GM18498 (cell line): ENCODE results near the gene ADARB2.

Experiments used
- ATAC-seq: cut with Tn5 transposase; IDR thresholded peaks from one replicate; pipeline ENCODE4 v1.9.1; 2021; ENCODE audit warnings: mild to moderate bottlenecking, moderate library complexity; ENCODE audit not compliant: unreplicated experiment

The ADARB2 gene

GRCh38 chr10:1380088-1380671 is 357.1 kb downstream of the ADARB2 start:
- no peak for ATAC-seq

DNA sequence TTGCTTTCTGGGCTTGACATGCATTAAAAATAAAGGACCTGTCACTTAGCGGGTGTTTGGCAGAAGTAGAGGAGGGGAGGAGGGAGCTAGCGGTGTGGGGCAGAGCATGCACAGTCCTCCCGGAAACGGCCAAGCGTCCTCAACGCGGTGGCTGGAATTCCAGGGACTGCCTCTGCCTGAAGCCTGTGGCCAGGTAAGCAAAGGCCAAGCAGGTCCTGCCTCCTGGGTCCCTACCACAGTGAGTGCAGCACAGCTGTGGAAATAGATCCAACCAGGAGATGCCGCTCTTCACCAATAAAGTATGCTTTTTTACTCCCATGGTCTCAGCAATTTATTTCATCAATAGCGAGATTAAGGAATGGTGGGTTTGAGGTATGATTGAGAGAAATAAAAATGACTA is 357.7 kb downstream of the ADARB2 start:
- no peak for ATAC-seq

DNA sequence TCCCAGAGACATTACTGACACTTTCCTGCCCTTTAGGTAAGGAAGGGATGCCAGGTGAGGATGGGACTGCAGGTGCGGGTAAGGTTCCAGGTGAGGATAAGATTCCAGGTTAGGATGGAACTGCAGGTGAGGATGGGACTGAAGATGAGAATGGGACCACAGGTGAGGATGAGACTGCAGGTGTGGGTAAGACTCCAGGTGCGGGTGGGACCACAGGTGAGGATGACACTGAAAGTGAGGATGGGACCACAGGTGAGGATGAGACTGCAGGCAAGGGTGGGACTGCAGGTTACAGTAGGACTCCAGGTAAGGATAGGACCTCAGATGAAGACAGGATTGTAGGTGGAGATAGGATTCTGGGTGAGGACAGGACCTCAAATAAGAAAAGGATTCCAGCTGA is 358.9 kb downstream of the ADARB2 start:
- ATAC-seq = no peak

GRCh38 chr10:1377740-1378397 is 359.5 kb downstream of the ADARB2 start:
- ATAC-seq = no peak

GRCh38 chr10:1377231-1377630 is 360.1 kb downstream of the ADARB2 start:
- ATAC-seq = no peak

DNA sequence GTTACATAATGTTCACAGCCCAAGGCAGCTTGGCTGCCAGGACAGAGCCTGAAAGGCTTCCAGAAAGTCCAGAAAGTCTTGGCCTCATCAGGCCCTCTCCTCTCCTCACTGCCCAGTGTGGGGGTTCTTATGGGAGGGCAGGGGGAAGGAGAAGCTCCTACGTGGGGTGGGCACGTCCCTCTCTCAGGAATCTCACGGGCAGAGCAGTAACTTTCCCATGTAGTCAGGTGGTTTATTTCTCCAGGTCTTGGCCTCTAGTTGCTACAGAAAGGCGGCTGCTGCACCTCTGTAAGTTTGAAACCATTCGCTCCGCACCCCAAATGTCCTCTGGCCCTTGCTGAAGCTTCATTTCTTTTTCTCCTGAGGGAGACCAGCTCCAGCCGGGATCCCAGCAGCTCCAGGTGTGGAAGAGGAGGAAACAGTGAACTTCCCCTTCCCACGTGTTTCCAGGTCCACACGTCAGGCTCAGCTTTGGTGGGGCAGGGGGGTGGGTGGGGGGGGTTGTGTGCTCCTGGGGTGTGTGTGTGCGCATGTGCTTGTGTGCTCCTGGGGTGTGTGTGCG is 360.9 kb downstream of the ADARB2 start:
- no peak for ATAC-seq

DNA sequence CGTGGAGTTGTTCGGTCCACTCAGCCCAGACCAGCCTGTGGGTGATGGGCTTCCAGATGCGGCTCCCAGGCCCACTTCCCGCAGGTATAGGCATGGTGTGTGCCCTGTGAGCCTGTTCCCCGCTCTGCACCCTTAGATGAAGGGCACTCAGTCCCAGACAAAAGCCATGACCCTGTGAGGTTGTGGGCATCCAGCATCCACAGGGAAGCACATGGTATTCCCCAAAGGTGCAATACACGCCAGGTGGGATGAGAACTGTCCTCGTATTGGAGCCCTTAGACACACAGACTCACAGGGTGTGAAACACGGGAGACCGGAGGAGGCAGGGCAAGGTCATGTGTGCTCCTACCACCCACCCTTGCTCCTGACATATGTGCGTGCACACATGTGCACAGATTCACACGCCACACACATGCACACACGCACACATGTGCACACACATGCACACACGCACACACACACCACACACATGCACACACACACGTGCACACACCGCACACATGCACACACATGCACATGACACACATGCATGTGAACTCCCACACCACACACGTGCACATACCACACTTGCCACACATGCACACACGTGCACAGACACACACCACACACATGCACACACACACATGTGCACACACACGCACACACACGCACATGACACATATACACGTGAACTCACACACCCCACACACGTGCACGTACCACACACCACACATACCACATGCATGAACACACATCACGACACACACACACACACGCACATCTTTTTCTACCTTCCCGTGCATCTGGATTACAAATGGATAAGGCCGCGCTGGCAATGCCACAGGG is 361.8 kb downstream of the ADARB2 start:
- ATAC-seq = no peak

- ATAC-seq = no peak
These were observed 362.6 kb downstream of the ADARB2 start for GRCh38 chr10:1374511-1375345.

DNA sequence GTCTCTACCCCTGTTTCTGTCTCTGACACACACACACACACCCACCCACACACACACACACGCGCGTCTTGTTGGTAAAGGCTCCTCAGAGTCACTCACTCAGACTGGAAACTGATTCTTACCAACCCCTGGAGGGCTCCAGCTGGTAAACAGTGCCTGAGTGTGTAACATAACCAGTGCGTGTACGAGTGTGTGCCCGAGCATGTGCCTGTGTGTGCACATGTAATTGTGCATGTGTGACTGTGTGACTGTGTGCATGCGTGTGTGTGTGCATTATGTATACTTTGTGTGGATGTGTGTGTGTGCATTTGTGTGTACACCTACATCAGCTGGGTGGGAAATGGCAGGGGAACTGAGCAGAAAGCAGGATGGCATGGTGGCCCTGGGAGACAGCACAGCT is 364.0 kb downstream of the ADARB2 start:
- ATAC-seq = no peak

DNA sequence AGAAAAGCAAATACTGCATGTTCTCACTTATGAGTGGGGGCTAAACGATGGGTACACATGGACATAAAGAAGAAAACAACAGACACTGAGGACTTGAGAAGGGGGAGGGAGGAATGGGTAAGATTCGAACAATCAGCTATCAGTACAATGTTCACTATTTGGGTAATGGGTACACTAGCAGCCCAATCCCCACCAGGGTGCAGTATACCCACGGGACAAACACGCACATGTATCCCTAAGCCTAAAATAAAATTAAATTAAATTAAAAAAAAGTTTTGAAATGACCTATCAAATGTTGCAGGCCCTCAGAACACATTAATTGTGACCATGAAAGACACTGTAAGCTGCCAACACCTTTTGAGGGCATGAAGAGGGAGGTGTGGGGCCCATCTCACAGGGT is 365.1 kb downstream of the ADARB2 start:
- ATAC-seq = no peak

DNA sequence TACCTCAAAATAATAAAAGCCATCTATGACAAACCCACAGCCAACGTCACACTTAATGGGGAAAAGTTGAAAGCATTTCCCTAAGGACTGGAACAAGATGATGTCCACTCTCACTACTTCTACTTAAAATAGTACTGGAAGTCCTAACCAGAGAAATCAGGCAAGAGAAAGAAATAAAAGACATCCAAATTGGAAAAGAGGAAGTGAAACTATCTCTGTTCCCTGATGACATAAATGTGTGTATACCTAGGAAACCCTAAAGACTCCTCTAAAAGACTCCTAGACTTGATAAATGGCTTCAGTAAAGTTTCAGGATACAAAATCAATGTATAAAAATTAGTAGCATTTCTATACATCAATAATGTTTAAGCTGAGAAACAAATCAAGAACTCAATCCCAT is 367.0 kb downstream of the ADARB2 start:
- ATAC-seq = no peak

DNA sequence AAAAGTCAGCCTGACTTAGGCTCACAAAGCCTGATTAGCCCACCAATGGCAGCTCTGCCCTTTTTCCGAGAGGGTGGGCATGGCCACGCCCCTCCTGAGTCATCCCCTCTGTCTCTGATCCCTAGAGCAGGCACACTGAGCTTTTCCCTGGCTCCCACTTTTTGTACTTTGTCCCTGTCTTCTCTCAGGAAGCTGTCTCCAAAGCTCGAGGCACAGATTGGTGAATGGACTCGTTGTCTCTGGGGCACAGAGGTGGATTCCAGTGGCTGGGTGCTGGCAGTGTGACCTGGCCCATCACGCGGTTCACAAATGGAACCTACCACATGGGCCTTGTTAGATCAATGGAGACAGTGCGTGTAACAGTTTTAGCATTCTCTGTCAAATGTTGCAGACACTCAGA is 367.7 kb downstream of the ADARB2 start:
- no peak for ATAC-seq

- ATAC-seq = no peak
These were observed 368.1 kb downstream of the ADARB2 start for GRCh38 chr10:1369197-1369596.

- ATAC-seq = no peak
These were observed 368.5 kb downstream of the ADARB2 start for GRCh38 chr10:1368842-1369171.

GRCh38 chr10:1367938-1368841 is 369.1 kb downstream of the ADARB2 start:
- ATAC-seq = no peak

DNA sequence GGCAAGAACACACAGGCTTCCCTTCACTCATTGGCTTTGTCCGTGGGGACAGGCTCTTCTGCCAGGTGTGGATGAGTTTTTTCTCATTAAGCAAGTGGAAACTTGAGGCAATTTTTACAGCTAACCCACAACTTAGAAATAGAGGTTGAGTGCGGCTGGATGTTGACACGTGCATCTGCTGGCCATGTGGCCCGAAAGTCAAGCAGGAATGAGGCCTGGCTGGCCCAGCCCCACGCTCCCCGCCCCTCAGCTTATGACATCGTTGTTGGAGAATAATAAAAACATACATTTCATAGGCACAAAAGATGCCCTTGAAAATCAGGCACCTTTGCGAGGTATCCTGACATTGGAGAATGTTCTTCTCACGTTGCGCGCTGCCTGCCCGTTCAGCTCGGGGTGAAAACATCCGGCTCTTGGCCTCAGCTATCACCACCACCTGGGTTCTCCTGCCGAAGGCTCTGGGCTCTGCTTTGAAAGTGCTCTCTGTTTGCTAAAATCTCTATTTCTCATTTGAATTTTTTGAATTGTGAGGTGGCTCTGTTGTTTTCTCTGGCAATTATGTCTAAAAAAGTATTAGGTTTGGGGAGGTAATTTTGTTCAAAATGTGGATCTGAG is 370.4 kb downstream of the ADARB2 start:
- ATAC-seq = no peak

GRCh38 chr10:1366322-1366691 is 371.0 kb downstream of the ADARB2 start:
- no peak for ATAC-seq

- no peak for ATAC-seq
These were observed 371.6 kb downstream of the ADARB2 start for GRCh38 chr10:1365540-1366321.
